ENCODE data around the gene HSD11B2. TPM values are rescaled to one million over a fixed set of nuclear protein-coding genes. Genes with fewer than 3 reads are reported as not detected.

The HSD11B2 gene
- 6.1 and 31.3 TPM in 2 replicates for total RNA-seq
- polyA plus RNA-seq (2012) = 5.9 TPM

- DNase-seq (ENCODE audit: low read depth) = peak; percentile 79
Observed at GRCh38 chr16:67430977-67431774, at the start of gene HSD11B2. HSD11B2 (plus strand) TSS chr16:67431121; CDS start chr16:67431249, 128 bp downstream.

DNA sequence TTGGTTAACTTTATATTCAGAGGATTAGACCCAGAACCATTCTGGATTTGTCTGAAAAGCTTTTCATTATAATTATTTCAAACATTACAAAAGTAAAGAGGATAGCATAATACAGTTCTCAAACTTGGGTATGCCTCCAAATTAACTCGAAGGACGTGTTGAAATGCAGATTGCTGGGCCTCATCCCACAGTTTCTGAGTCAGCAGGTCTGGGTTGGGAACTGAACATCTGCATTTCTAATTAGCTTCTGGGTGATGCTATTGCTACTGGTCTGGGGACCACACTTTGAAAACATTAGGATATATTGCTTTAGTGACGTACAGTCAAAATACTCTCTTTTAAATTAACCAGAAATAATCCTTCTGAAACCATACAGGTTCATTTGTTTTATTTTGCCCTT lies 47.6 kb upstream of the HSD11B2 start:
- no peak for DNase-seq (ENCODE audit: low read depth)

DNA sequence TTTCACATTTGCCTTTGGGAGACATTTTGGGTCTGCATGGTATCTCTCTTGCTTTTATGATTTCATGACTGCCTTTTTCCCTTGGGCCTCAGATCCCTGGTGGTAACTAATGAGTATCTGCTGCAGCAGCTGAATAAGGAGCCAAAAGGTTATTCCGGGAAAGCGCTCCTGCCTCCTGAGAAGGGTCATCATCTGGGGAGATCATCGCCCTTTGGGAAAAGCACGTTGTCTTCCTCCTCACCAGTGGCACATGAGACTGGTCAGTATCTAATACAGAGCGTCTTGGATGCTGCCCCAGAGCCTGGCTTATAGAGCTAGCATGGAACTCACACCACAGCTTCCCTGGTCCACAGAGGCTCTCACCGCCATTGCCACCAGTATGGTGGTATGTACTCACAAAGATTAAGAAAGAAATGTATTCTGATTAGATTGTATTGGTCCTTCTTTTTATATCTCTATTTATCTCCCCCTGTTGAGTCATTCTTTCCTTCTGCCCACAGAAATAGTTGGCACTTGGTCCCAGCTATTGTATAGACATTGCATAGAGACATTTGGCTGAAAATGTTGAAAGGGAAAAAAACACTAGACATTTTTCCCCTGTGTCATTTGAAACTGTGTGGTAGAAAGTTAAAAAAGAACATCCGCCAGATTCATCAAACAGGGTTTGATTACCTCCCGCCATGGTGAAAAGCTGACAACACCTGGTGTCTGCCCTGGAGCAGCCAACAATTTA lies 46.0 kb upstream of the HSD11B2 start:
- DNase-seq (ENCODE audit: low read depth) = no peak

DNA sequence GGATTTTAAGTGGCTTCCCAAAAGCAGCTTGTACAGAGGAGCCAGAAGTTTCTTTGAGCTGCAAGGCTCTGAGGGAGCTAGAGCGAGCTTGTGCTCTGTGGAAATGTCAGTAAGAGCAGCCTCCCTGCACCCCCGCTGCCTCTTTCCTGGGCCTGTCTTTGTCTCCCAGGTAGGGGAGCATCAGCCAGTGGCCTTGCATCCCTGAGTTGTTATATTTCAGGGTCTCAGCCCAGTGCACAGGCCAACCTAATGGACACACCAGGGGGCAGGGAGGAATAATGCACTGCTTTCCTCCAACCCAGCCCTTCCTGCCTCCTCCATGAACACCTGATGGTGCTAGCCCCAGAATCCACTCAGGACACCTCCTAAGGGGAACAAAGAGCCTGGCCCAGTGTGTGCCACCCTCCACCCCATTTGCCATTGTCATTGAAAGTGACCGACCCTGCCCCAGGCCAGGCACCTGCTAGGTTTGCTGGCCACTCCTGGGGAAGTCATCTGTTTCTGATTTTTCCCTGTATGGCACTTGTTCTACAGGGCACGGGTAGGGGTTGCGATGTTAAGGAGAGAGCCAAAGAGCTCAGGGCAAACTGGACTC lies 44.0 kb upstream of the HSD11B2 start:
- DNase-seq (ENCODE audit: low read depth) = no peak

GRCh38 chr16:67387479-67388079 lies 43.3 kb upstream of the HSD11B2 start:
- no peak for DNase-seq (ENCODE audit: low read depth)

DNA sequence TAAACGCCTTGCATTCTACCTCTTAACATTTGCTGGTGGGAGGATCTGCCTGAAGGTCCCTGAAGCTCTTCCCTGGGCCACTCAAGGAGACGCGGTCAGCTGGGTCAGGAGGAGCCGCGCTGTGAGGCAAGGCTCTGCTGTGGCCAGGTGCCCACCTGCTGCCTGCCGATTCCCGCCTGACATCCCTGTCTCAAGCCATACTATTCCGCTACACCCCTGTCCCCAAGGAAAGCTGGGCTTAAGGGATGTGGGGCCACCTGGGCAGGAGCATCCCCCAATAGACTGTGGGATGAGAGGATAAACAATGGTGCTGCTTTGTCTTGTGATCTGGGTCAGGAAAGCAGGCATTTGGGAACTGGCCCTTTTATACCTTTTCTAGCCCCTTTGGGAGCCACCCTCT lies 42.7 kb upstream of the HSD11B2 start:
- DNase-seq (ENCODE audit: low read depth) = no peak

DNA sequence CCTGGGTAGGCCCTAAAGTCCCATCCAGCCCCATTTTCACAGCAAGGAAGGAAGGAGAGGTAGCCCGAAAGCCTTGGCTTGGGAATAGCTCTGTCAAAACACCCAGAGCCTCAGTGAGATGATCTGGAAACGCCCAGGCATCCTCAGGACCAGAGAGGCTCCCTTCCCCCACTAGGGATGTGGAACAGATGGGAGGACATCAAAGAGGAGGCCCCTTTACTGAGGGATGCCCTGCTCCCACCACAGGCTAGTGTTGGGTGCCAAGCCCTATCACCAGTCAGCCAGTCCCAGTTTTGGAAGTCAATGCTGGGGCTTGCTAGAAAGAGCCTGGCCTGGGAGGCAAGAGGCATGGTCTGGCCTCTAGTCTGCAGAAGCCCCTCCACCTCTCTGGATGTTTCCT lies 42.3 kb upstream of the HSD11B2 start:
- no peak for DNase-seq (ENCODE audit: low read depth)

GRCh38 chr16:67389911-67390815 lies 40.8 kb upstream of the HSD11B2 start:
- DNase-seq (ENCODE audit: low read depth) = peak; percentile 88

DNA sequence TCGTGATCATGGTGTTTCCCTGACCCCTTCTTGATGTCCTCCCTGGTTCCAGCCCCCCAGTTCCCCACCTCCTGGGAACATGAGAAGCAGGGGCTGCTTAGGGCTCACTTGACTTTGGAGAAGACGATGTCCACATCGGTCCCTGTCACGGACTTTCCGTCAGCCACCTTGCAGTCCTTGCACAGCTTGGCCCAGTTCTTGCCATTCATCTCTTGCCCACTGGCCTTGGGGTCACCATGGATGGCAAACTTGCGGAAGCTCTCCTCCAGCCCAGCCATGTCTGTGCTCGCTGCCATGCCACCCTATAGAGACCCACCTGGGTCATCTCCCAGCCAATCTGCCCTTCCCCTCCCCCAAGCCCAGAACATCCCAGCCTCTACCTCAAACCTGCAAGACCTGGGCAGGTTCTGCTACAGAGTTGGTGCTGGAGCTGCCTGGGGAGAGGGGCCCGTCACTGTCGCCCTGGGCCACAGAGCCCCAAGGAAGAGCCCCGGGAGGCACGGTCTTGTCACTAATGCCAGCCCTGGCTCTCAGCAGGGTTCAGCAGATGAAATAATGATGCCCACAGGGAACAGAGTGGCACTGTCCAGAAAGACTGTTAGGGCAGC lies 40.0 kb upstream of the HSD11B2 start:
- DNase-seq (ENCODE audit: low read depth) = no peak

DNA sequence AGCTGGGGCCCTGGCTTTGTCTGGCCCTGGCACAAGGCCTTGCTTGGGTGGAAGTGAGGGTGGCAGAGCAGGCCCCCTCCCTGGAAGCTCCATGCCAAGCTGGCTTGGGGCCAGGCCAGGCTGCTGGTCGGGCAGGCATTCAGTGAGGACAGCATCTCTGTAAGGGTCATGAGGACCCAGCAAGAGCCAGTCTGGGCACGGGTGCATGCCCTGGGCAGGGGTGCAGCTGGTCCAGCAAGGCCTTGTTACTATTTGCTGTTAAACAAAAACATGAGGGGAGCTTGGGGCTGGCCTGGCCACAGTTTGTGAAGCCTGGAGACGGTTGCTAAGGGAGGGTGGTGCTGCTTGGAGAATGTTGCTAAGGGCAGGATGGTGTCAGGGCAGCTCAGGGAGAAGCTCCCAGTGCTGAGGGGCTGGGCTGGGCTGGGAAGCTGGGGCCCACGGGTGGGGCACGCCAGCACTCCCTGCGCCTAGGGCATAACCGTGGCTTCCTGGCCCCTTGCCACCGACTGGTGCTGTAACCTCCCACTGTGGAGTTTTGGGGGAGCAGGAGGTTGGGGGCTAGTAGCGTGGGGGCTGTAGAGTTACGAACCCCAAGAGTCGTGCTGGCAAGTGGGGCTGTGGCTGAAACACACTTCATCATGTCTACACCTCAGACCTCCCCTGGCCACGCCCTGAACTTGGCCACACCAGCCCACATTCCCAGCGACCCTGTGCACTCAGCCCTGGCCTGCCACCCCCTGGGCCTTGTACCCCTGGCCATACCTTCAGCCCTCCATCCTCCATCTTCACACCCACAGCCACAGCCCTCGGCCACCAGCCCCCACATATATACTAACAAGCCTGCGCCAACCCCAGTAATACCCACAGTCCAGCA lies 39.3 kb upstream of the HSD11B2 start:
- DNase-seq (ENCODE audit: low read depth) = peak; percentile 65

DNA sequence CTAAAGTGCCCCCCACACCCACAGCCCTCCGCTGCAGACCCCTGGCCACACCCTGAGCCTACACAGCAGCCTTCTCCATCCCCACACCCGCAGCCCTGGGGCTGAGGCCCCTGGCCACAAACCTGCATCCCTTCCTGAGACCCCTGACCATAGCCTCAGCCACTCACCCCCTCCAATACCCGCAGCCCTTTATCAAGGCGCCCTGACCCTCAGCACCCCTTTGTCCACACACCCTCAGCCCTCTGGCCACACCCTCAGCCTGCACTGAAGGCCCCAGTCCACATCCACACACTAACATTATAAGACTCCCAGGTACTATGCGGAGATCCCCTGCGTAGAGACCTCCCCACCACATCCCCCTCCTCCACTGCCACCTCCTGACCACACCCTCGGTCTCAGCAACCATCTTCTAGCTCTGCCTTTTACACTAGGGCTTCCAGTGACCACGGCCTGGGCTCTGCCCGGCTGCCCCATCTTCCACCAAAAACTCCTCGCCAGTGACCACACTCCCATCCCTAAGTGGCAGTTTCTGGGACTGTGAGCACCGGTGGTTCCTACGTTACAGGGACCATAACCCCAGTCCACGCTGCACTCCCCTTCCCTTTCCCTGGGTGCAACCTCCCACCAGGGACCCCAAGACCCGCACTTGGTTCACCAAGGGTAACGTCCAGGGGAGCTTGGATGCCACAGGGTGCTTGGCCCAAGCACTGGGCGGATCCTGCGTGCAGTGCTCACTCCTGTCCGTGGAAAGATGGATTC lies 38.4 kb upstream of the HSD11B2 start:
- no peak for DNase-seq (ENCODE audit: low read depth)

DNA sequence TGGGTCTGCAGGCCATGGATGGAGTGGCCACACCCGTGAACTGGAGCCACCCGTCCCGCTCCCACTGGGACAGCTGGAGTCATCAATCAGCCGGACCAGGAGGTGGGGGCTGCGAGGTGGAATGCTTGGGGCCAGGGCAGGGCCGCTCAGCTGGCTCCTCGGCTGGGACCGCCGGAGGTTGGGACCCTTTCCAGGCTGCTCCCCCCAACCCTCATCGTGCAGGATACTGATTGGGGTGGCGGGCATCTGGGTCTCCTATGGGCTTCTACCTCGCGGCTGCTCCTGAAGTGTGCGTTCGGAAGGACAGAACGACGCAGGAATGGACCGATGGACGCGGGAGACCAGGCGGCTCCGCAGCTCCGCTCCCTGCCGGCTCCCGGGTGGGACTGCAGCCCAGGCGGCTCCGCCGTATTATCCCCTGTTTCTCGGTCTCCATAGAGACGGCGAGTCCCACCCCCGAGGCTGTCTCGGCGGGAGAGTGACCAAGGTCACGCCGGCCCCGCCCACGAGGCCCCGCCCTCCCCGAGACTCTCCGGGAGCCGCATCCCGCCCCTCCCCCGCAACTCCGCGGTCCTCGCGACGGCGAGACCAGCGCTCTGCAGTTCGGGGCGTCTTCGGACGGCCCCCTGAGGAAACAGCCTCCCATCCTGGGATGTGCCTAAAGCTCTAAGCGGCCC lies 37.7 kb upstream of the HSD11B2 start, which contains the start of gene TPPP3:
TPPP3 (minus strand) TSS at position 388 of the 677 bp plus-strand sequence. CDS start 2,387 bp downstream, outside the sequence.
- DNase-seq (ENCODE audit: low read depth) = peak; percentile 94

GRCh38 chr16:67393788-67394154 lies 37.1 kb upstream of the HSD11B2 start:
- DNase-seq (ENCODE audit: low read depth) = no peak

- DNase-seq (ENCODE audit: low read depth) = no peak
Observed at GRCh38 chr16:67394155-67395104, 36.5 kb upstream of the HSD11B2 start.

- DNase-seq (ENCODE audit: low read depth) = no peak
Observed at GRCh38 chr16:67395105-67395457, 35.8 kb upstream of the HSD11B2 start.

- peak; percentile 94 for DNase-seq (ENCODE audit: low read depth)
Observed at GRCh38 chr16:67395458-67396158, 35.3 kb upstream of the HSD11B2 start.
